ENCODE measurements around the gene ANKRD13C.

GRCh38 chr1:70284366-70284765, 70.2 kb downstream of the ANKRD13C start:
- TF ChIP-seq POLR2AphosphoS5 (IDR thresholded peaks at IDR 0.05) (no peak), POLR2A (IDR thresholded peaks at IDR 0.05) (no peak)
- TF ChIP-seq, protein P1, sequence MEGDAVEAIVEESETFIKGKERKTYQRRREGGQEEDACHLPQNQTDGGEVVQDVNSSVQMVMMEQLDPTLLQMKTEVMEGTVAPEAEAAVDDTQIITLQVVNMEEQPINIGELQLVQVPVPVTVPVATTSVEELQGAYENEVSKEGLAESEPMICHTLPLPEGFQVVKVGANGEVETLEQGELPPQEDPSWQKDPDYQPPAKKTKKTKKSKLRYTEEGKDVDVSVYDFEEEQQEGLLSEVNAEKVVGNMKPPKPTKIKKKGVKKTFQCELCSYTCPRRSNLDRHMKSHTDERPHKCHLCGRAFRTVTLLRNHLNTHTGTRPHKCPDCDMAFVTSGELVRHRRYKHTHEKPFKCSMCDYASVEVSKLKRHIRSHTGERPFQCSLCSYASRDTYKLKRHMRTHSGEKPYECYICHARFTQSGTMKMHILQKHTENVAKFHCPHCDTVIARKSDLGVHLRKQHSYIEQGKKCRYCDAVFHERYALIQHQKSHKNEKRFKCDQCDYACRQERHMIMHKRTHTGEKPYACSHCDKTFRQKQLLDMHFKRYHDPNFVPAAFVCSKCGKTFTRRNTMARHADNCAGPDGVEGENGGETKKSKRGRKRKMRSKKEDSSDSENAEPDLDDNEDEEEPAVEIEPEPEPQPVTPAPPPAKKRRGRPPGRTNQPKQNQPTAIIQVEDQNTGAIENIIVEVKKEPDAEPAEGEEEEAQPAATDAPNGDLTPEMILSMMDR (IDR thresholded peaks at IDR 0.05) = no peak
